Upper lobe of left lung (tissue), 4 donors: ENCODE results near the gene PPM1H.

Source experiments
- CTCF ChIP-seq, 6 experiments: fragments of 450-650 bp in 4 of 6; fragments of 200-600 bp in 2 of 6; sonication (generic) in 2 of 6; IDR thresholded peaks; one replicate each; pipeline ENCODE4 v1.5.1; 2016 to 2019; ENCODE audit warnings: antibody characterized with exemption in 6 of 6
- POLR2A ChIP-seq, 4 donors: fragments of 450-650 bp; IDR thresholded peaks; one replicate each; pipeline ENCODE4 v1.5.1; 2016 to 2017; ENCODE audit warnings: antibody characterized with exemption in 4 of 4, mild to moderate bottlenecking in 2 of 4

GRCh38 chr12:62977883-62978282 lies 42.9 kb upstream of the PPM1H start:
- TF ChIP-seq CTCF (IDR thresholded peaks at IDR 0.05) = no peak
- no peak for TF ChIP-seq POLR2A (IDR thresholded peaks at IDR 0.05)
